COR-L47 (cell line): Measurements from ENCODE around the gene RAB44.

Source experiments
- DNase-seq: peaks from one replicate; lab custom pipeline; 2025; lab: John Stamatoyannopoulos, UW

RAB44 gene

GRCh38 chr6:36771145-36771544, 73.5 kb downstream of the RAB44 start:
- DNase-seq: no peak

GRCh38 chr6:36772397-36772796, 74.8 kb downstream of the RAB44 start:
- no peak for DNase-seq

GRCh38 chr6:36774331-36774730, 76.7 kb downstream of the RAB44 start:
- DNase-seq: no peak

- DNase-seq: no peak
These were observed 78.5 kb downstream of the RAB44 start for GRCh38 chr6:36776167-36776566.

GRCh38 chr6:36777801-36778200, 80.2 kb downstream of the RAB44 start:
- DNase-seq: peak; percentile 18

GRCh38 chr6:36779227-36779626, 81.6 kb downstream of the RAB44 start:
- DNase-seq: no peak

GRCh38 chr6:36780442-36781177, 83.0 kb downstream of the RAB44 start:
- DNase-seq: no peak

- no peak for DNase-seq
These were observed 84.0 kb downstream of the RAB44 start for GRCh38 chr6:36781669-36782068.
